KMS-11 (cell line): Measurements from ENCODE around the gene ZXDC.

Experiments
- H2AFZ ChIP-seq: fragments of 200-600 bp; sonication (generic); 2 replicates; pipeline ENCODE4 v1.6.1; 2016; ENCODE audit warnings: antibody characterized with exemption, mixed run types, low read depth
- H3K27ac ChIP-seq: fragments of 200-600 bp; sonication (generic); 2 replicates; pipeline ENCODE4 v1.6.1; 2016; ENCODE audit warnings: mild to moderate bottlenecking, mixed run types
- H3K27me3 ChIP-seq: fragments of 200-600 bp; sonication (generic); 2 replicates; pipeline ENCODE4 v1.6.1; 2017; ENCODE audit warnings: mild to moderate bottlenecking, low read depth, mixed run types, moderate library complexity; ENCODE audit not compliant: insufficient read depth
- H3K36me3 ChIP-seq: fragments of 200-600 bp; sonication (generic); 2 replicates; pipeline ENCODE4 v1.6.1; 2017; ENCODE audit warnings: mild to moderate bottlenecking, mixed run types; ENCODE audit not compliant: insufficient read depth
- H3K4me1 ChIP-seq: fragments of 200-600 bp; sonication (generic); 2 replicates; pipeline ENCODE4 v1.6.1; 2016; ENCODE audit warnings: mild to moderate bottlenecking, low read depth, mixed run types; ENCODE audit not compliant: poor library complexity, severe bottlenecking
- H3K4me2 ChIP-seq: fragments of 200-600 bp; sonication (generic); 2 replicates; pipeline ENCODE4 v1.7.0; 2016; ENCODE audit warnings: mild to moderate bottlenecking, mixed run types
- H3K4me3 ChIP-seq: fragments of 200-600 bp; sonication (generic); IDR thresholded peaks from 2 replicates; pipeline ENCODE4 v1.6.1; 2017; ENCODE audit warnings: low read depth, low read length, mixed read lengths; ENCODE audit not compliant: insufficient read depth
- H3K79me2 ChIP-seq: fragments of 200-600 bp; sonication (generic); 2 replicates; pipeline ENCODE4 v1.6.1; 2016; ENCODE audit warnings: low read depth, mixed run types; ENCODE audit not compliant: insufficient read depth
- H3K9ac ChIP-seq: fragments of 200-600 bp; sonication (generic); 2 replicates; pipeline ENCODE4 v1.6.1; 2016; ENCODE audit warnings: mild to moderate bottlenecking, mixed run types
- H4K20me1 ChIP-seq: fragments of 200-600 bp; sonication (generic); 2 replicates; pipeline ENCODE4 v1.6.1; 2016; ENCODE audit warnings: mild to moderate bottlenecking, mixed run types; ENCODE audit not compliant: insufficient read depth
- CTCF ChIP-seq: fragments of 200-600 bp; sonication (generic); conservative IDR thresholded peaks from 2 replicates; pipeline ENCODE4 v1.6.1; 2017; ENCODE audit warnings: low read depth, mild to moderate bottlenecking, antibody characterized with exemption, low read length, moderate library complexity, mixed read lengths

ZXDC gene

DNA sequence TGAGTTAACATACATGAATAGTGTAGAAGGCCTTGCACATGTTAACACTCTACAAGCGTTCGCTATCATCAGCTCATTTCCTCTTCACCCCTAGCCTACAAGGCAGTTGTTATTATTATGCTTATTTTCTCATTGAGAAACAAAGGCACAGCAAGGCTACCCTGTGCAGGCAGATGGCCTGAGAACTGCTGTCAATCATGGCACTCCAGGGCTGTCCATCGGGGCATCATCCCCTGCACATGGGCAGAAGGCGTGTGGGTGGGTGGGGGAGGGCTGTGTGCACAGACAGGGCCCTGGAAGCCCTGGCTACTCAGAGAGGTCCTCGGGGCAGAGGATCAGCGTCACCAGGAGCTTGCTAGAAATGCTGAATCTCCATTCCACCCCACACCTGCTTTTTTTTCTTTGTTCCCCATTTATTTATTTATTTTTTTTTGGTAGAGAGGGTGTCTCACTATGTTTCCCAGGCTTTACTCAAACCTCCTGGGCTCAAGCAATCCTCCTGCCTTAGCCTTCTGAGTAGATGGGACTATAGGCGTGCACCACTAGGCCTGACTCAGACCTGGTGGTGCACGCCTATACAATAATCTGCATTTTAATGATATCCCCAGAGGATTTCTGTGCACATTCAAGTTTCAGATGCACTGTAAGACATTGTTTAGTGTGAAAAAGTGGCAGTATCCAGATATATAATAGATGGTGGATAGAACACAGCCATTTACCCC is 9.6 kb upstream of the ZXDC start:
- Histone ChIP-seq H4K20me1 (no peaks in the 10 kb centered on the region), H3K27me3 (no peaks in the 10 kb centered on the region), H2AFZ (no peak overlapping the region), H3K36me3 (no peaks in the 10 kb centered on the region), H3K4me1 (no peaks in the 10 kb centered on the region), H3K79me2 (no peaks in the 10 kb centered on the region), H3K4me2 (no peak overlapping the region), H3K9ac (no peak overlapping the region), H3K27ac (no peak overlapping the region), H3K4me3 (no peak overlapping the region)
- TF ChIP-seq CTCF: no peak

DNA sequence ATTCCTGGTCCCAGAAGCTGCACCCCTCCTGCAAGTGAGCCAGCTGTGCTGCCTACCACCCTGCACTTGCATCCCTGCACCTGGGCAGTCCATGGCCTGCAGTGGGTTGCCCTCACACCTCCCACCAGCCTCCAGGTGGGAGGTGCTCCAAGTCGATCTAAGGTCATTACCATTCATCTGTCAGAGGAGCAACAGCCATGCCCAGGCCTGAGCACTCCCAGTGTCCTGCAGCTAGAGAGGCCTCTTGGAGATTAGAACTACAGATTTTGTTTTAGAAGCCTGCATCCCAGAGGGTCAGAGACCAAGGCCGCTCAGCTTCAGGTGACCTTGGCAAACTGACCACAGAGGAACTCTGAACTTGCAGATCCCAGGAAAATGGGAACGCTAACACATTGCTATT is 9.0 kb upstream of the ZXDC start:
- Histone ChIP-seq H3K27ac (no peak overlapping the region), H3K4me2 (no peak overlapping the region), H2AFZ (no peak overlapping the region), H3K36me3 (no peaks in the 10 kb centered on the region), H3K9ac (no peak overlapping the region), H4K20me1 (no peaks in the 10 kb centered on the region), H3K4me1 (no peaks in the 10 kb centered on the region), H3K79me2 (no peaks in the 10 kb centered on the region), H3K4me3 (no peak overlapping the region), H3K27me3 (no peaks in the 10 kb centered on the region)
- no peak for TF ChIP-seq CTCF

GRCh38 chr3:126484148-126484547 is 8.5 kb upstream of the ZXDC start:
- Histone ChIP-seq H2AFZ (no peak overlapping the region), H4K20me1 (no peaks in the 10 kb centered on the region), H3K4me3 (no peak overlapping the region), H3K27me3 (no peaks in the 10 kb centered on the region), H3K27ac (no peak overlapping the region), H3K36me3 (no peaks in the 10 kb centered on the region), H3K79me2 (no peaks in the 10 kb centered on the region), H3K4me1 (no peaks in the 10 kb centered on the region), H3K9ac (no peak overlapping the region), H3K4me2 (no peak overlapping the region)
- TF ChIP-seq CTCF: no peak

- no peaks in the 10 kb centered on the region for H4K20me1 ChIP-seq
- no peaks in the 10 kb centered on the region for H3K36me3 ChIP-seq
- H3K27ac ChIP-seq: no peak overlapping the region
- no peak overlapping the region for H3K4me3 ChIP-seq
- H3K4me1 ChIP-seq: no peaks in the 10 kb centered on the region
- no peaks in the 10 kb centered on the region for H3K27me3 ChIP-seq
- no peaks in the 10 kb centered on the region for H3K79me2 ChIP-seq
- TF ChIP-seq CTCF: no peak
- H3K4me2 ChIP-seq: no peak overlapping the region
- H2AFZ ChIP-seq: no peak overlapping the region
- H3K9ac ChIP-seq: no peak overlapping the region
These were observed 7.7 kb upstream of the ZXDC start for GRCh38 chr3:126483321-126483761.
